HG02870 (cell line): ENCODE measurements around the gene PDLIM5.
"Not testable (repeated sequence)": the region's sequence is repeated elsewhere in the genome, so short reads cannot be mapped to it uniquely, and the experiment has no call there.

Source experiments
- ATAC-seq: cut with Tn5 transposase; IDR thresholded peaks from one replicate; pipeline ENCODE4 v1.9.1; 2021; ENCODE audit warnings: mild to moderate bottlenecking, moderate library complexity; ENCODE audit not compliant: unreplicated experiment

PDLIM5 gene, protein sequence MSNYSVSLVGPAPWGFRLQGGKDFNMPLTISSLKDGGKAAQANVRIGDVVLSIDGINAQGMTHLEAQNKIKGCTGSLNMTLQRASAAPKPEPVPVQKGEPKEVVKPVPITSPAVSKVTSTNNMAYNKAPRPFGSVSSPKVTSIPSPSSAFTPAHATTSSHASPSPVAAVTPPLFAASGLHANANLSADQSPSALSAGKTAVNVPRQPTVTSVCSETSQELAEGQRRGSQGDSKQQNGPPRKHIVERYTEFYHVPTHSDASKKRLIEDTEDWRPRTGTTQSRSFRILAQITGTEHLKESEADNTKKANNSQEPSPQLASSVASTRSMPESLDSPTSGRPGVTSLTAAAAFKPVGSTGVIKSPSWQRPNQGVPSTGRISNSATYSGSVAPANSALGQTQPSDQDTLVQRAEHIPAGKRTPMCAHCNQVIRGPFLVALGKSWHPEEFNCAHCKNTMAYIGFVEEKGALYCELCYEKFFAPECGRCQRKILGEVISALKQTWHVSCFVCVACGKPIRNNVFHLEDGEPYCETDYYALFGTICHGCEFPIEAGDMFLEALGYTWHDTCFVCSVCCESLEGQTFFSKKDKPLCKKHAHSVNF

DNA sequence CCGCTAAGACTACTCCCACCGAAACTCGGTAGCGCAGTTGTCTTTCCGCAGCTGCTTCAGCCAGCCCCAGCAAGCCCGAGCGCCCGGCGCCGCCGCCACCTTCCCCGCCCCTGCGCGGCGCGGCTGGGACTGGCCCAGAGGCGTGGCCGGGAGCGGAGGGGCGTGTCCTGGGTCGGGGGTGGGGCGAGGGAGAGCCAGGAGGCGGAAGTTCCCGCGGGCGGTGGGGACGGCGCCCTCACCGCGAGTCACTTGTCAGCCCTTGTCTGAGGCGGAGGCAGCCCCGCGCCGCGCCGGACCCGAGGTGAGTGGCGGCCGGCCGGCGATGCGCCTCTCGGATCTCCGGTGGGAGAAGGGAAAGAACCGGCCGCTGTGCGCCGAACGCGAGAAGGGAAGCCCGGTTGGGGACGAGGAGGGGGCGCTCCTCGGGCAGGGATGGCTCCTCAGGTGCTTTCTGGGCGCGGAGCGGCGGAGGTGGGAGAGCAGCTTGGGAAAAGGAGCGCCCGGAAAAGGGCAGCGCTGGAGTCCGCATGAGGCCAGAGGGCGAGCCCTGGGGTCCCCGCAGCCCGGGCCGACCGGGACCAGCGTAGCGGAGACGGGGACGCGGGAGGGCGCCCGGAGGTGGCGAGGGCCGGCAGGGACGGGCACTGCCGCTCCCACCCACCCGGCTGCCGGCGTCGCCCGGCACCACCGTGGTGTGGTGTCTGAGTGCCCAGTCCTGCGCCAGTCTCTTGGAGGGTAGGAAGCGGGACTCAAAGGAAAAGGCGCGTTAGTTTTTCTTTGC, at the start of gene PDLIM5:
PDLIM5 (plus strand) TSS at position 248 of the 781 bp plus-strand sequence. CDS start 3,347 bp downstream, outside the sequence.
- ATAC-seq, result peak; percentile 88

DNA sequence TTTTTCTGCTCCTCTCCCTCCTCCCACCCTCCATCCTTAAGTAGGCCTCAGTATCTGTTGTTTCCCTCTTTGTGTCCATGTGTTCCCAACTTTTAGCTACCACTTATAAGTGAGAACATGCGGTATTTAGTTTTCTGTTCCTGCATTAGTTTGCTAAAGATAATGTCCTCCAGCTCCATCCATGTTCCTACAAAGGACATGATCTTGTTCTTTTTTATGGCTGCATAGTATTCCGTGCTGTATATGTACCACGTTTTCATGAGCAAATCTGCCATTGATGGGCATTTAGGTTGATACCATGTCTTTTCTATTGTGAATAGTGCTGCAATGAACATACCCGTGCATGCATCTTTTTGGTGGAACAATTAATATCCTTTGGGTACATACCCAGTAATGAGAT, 49.3 kb upstream of the PDLIM5 start:
- ATAC-seq, result not testable (repeated sequence)

DNA sequence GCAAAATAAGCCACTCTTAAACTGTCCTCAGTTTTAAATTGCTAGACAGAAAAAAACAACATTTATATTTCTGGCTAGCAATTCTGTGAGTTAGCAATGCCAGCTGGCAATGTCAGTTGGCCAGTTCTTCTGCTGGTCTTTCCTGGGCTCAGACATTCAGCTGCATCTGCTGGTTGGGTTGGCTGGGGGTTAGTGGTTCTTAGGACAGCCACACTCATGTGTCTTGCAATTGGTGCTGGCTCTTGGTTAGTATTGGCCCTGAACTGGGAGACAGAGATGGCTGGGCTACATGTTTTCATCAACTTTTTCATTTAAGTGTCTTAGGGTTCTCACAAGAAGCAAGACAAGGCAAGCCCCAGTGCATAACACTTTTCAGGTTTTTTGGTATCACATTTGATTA, 48.0 kb upstream of the PDLIM5 start:
- ATAC-seq, result no peak

DNA sequence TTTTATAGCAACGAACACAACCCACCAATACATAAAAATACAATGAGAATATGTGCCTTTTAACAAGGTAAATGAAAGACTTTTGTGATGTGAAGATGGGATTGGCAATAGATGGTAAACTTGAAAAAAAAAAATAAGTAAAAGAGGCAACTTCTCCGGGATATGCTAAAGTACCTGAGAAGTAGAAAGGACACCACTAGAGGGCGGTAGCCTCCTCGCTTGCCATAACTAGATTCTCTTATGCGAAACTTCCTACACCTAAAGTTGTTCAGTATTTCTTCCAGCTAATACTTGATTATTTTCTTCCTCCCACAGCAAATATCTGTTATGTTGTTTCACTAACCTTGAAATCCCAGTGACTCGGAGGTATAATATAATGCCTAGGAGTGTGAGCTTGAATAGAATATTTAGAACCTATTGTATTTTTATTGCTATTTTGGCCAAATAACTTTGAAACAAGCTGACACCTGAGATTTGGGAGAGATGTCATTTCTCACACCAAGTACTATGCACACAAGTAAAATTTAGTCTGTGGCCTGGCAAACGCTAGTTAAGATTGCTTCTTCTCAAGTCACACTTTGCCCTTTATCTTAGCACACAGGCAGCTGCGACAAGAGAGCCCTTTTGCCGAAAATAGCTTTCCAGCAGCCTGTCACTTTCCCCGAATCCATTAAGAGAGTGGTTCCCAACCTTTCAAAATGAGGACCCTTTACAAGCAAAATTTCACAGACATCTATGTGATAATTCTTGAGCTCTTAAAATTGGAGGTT, 44.9 kb upstream of the PDLIM5 start:
- peak; percentile 85 for ATAC-seq

DNA sequence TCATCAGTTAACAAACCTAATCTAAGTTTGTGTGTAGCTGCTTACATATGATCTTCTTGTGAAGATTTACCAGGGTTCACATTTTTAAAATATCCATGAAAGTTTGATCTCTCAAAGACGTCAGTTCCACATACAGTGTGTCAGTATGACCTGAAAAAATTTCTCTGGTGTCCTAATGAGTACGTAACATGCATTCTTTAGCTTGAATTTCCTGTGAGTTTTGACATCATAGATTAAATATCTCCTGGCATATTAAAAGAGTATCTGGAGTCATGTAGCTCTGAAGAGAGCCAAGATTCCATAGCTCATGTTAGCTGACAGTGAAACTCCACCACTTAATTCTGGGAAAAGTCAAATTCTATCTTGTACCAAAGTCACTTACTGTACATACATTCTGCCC, 43.9 kb upstream of the PDLIM5 start:
- ATAC-seq, result no peak

DNA sequence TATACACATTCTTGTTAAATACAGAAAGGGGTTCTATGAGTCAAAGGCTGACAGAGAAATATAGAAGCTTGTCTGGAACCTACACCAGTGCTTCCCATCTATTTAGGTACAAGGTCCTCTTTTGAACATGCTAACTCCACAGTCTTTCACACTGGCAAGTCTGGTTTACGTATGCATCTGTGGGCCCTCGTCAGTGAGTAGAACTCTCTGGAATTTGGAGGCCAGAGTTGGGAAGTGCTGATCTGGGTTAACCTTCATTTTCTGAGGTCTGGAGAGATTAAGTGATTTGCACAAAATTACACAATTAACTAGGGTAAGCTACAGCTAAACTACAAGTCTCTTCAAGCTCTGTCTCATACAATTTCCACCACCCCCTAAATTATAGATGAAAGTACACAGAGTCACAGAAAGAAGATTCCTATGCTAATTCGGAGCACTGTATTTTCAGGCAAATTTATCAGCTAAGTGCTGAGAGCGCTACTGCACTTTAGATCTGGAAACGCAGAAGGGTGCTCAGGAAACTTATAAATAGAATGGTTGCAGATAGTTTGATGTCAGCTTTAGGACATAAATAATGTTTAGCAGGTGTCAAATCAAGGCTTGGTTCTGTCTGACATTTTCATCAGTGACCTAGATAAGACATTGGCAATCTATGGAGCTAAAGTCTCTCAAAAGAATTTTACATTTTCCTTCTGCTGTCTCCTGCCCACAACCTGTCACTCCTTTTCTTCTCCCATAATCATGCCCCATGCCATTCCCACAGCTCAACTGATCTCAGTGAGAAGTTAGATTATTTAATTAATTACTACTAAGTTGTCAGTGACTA, 43.0 kb upstream of the PDLIM5 start:
- no peak for ATAC-seq

DNA sequence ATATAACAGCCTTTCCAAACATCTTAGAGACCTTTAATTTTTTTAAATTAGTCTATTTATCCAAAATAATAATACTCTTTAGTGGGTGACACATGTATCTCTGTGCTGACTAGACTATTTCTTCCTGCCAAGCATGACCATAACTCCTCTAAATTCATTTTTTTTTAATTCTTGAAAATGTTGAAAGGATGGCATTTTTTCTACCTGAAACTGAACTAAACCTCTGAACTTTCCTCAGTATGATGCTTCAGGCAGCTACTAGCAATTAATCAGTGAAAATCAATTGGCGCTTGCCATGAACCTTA, 42.4 kb upstream of the PDLIM5 start:
- ATAC-seq, result no peak

DNA sequence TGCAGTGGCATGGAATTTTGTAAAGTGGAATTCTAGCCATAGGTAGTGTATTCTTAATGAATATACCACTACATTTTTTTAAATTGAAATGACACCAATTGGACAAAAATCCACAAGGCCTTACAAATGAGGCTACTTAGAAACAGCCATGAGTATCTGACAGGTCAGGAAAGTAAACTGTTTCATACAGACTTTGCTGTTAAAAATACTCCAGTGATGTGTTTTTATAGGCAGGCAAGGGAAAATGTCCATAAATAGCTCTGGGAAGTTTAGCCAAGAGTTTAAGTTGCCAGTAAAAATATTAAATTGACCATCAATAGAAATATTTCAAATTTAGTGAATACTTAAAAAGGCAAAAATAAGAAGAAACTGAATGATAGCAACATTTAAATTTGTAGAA, 41.8 kb upstream of the PDLIM5 start:
- no peak for ATAC-seq

DNA sequence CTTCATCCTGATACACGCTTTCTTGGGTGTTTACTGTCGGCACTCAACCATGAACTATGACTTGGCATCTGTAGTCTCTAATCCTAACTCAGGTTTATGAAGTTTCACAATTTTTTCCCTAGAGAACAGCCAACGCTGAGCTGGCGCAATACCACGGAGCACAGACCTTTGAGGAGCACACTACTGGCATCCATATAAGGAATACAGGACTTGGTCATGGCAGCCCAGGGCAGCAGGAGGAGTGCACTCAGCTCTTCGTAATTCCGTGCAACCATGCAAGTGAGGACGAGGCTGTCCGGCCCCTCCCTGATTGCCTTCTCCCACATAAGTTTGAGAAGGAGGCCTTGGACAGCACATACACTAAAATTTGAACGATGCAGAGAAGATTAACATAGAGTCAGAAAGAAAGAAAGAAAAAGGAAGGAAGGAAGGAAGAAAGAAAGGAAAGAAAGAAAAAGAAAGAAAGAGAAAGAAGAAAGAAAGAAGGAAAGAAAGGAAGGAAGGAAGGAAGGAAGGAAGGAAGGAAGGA, 41.0 kb upstream of the PDLIM5 start:
- ATAC-seq, result no peak

DNA sequence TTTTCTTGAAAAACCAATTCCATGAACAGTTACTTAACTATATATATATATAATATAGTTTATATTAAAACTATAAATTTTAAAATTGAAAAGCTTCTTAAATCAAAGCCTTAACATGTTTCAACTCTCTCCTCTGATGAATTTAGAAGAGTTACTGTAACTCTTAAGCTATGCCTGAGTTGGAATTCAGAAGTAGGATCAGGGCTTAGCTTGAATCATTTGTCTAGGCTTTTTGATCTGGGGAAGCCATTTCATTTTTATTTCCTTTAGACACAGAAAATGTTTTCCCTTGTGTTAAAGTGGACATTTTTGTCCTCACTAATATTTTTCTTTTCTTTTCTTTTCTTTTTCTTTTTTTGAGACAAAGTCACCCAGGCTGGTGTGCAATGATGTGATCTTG, 40.4 kb upstream of the PDLIM5 start:
- no peak for ATAC-seq

DNA sequence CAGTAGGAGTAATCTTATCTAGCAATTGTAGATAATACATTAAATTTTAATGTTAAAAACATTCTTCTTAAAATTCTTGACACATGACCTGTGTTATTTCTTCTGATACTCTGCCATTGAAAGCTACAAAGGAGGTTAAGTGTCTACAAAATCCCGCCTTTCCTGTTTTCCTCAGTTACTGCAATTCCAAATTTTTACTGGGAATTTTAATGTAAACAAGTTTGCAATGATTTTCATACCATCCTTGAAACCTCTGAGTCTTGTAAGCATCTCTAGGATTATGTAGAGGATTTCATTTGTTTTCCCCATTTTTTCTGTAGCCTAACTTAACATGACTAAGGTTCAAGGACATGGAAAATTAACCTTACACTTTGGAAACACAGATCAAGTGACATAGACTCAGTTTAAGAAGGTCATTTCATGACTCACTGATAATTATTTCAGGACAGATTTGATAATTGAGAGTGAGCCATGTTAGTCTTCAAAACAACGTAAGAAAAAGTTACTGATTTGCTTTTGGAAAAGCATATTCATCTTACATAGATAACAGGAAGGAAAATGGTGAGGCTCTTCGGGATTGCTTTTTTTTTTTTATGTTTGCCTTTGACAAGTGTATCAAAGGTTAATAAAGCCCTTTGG, 39.6 kb upstream of the PDLIM5 start:
- ATAC-seq, result no peak

DNA sequence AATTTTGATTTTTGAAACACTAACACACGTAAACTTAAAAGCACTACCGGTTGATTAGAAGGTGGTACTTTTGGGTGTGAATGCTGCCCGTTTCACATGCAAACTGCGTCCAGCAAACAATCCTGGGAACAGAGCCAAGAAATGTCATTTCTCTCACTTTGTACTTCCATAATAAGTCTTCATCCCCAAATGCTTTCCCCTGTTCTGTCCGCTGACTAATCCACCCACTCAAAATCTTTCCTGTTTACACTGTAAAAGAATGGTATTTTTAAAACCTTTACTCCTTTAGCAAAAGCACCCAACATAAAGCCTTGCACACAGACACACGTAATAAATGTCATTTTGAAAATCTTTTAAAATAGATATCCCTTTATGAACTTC, 39.1 kb upstream of the PDLIM5 start:
- ATAC-seq, result no peak

DNA sequence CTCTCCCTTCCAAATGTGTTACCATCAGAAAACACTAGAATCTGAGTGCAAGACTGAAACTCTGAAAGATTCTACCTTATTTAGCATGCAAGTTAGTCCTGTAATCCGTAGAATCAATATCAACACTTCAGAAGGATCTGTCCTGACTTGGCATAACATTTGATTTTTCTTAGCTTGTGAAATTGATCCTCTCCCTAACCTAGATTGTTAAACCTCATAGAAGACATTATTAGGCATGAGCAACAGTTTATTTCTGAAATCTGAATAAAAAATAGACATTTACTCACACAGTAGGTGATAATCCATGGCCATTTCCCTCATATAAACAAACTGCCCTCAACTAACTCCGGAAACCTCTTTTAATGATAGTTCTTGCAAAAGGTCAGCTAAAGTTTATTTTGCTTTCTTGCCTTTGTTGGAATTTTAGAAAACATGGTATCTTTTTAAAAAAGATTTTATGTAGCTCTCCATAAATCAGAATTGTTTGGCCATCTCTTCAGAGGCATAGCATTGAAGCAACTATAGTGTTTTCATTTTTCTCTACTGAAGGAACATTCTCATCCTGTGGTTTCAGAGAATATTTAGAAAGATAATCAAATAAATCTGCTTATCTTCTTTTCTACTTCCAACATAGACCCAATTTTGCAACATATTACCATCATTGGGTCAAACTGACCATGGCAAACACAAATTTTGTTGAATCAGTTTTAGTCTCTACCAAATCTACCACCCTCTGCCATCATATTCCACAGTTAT, 38.5 kb upstream of the PDLIM5 start:
- no peak for ATAC-seq

DNA sequence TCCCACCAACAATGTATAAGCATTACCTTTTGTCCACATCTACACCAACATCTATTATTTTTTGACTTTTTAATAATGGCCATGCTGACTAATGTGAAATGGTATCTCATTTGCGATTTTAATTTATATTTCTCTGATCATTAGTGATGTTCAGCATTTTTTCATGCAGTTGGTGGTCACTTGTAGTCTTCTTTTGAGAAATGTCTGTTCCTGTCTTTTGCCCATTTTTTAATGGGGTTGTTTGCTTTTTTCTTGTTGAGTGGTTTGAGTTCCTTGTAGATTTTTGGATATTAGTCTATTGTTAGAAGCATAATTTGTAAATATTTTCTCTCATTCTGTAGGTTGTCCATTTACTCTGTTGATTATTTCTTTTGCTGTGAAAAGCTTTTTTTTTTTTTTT, 36.8 kb upstream of the PDLIM5 start:
- ATAC-seq, result no peak

DNA sequence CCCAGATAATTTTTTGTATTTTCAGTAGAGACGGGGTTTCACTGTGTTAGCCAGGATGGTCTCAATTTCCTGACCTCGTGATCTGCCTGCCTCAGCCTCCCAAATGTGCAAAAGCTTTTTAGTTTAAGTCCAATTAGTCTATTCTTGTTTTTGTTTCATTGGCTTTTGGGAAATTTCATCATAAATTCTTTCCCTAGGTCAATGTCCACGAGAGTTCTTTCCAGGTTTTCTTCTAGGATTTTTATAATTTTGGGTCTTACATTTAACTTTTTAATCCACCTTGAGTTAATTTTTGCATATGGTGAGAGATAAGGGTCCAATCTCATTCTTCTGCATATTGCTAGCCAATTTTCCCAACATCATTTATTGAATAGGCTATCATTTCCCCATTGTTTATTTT, 36.3 kb upstream of the PDLIM5 start:
- ATAC-seq, result no peak

DNA sequence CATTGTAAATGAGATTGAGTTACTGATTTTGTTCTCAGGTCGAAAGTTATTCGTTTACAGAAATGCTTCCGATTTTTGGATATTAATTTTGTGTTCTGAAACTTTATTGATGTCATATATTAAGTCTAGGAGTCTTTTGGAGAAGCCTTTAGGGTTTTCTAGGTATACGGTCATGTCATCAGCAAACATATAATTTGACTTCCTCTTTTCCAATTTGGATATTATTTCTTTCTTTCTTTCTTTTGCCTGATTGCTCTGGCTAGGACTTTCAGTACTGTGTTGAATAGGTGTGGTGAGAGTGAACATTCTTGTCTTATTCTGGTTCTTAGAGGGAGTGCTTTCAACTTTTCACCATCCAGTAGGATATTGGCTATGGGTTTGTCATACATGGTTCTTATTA, 35.4 kb upstream of the PDLIM5 start:
- no peak for ATAC-seq

DNA sequence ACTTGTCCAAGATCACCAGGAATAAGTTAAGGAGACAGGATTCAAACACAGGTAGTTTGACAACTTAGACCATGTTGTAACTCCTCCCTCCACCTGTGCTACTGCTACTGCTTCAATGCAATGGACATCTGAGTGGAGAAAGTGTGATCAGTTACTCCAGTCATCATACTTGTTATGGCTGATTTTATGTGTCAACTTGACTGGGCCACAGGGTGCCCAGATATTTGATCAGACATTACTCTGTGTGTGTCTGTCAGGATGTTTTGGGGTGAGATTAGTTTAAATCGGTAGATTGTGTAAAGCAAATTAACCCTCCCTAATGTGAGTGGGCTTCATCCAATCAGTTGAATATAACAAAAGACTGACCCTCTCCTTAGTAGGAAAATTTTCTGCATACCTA, 34.8 kb upstream of the PDLIM5 start:
- no peak for ATAC-seq

DNA sequence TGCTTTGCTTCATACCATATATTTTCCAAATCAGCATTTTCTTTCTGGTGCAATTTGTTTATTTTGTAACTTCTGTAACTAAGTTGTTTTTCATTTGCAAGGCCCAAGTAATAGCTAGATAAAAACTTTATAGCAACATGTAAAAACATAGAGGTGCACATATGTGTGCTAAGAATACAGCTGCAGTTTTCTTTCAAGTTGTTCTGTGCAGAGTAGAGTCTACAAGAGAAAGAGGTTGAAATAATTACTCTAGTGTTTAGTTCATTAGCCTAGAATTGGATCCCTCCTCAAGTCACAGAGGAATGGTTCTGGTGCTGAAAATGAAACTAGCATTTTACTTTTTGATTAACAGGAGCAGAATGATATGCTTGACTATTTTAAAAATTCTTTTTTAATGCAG, 32.2 kb upstream of the PDLIM5 start:
- no peak for ATAC-seq

DNA sequence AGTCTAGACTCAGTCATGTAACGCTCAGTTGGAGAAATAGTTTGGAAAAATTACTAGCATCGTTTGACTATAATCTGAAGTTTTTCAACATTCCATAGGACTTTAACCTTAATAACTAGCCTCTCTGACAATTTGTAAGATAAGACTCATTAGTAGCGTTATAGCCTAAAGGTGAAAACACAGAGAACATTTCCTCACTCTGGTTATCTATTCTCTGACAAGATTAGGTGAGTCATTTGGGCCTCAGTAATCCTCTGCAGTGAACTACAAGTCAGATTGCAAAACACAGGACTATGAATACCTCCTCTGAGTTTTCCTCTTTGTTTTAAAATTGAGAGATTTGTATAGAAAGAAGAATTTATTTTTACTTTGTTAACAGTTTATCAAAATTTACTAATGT, 31.8 kb upstream of the PDLIM5 start:
- ATAC-seq, result no peak
